Suprapubic skin (tissue), 4 donors: ENCODE data around the gene PPP1CA. TPM values are rescaled to one million over a fixed set of nuclear protein-coding genes. Genes with fewer than 3 reads are reported as not detected.
A peak's percentile ranks its signal among the peaks of the same experiment; 100 is the strongest.

Experiments
- DNase-seq, 2 donors: peaks; one replicate each; pipeline ENCODE4 v3.0.0-alpha.2; 2019; ENCODE audit warnings: low spot score in 2 of 2
- H3K27ac ChIP-seq: fragments of 200-600 bp; sonication (generic); one replicate; pipeline ENCODE4 v1.5.1; 2019
- H3K27me3 ChIP-seq: fragments of 200-600 bp; sonication (generic); one replicate; pipeline ENCODE4 v1.5.1; 2019
- H3K36me3 ChIP-seq: fragments of 200-600 bp; sonication (generic); one replicate; pipeline ENCODE4 v1.5.1; 2019
- H3K4me1 ChIP-seq: fragments of 200-600 bp; sonication (generic); one replicate; pipeline ENCODE4 v1.5.1; 2019
- H3K4me3 ChIP-seq: fragments of 200-600 bp; sonication (generic); one replicate; pipeline ENCODE4 v1.5.1; 2019; ENCODE audit warnings: mild to moderate bottlenecking
- H3K9me3 ChIP-seq: fragments of 200-600 bp; sonication (generic); one replicate; pipeline ENCODE4 v1.5.1; 2019
- CTCF ChIP-seq, 2 donors: fragments of 200-600 bp in 1 of 2; fragments of 450-650 bp in 1 of 2; sonication (generic) in 1 of 2; IDR thresholded peaks; one replicate each; pipeline ENCODE4 v1.5.1; 2016 to 2019; ENCODE audit warnings: antibody characterized with exemption in 2 of 2, mild to moderate bottlenecking in 1 of 2, moderate library complexity in 1 of 2
- EP300 ChIP-seq: sonication (generic); formaldehyde crosslinking; IDR thresholded peaks from one replicate; pipeline ENCODE4 v1.6.1; 2017; ENCODE audit warnings: antibody characterized with exemption
- POLR2A ChIP-seq, 2 donors: fragments of 450-650 bp; IDR thresholded peaks; one replicate each; pipeline ENCODE4 v1.6.1; 2017; ENCODE audit warnings: antibody characterized with exemption in 2 of 2, mild to moderate bottlenecking in 2 of 2, moderate library complexity in 2 of 2
- POLR2AphosphoS5 ChIP-seq, 3 donors: sonication (generic); formaldehyde crosslinking; IDR thresholded peaks; one replicate each; pipeline ENCODE4 v1.6.1; 2017; ENCODE audit warnings: antibody characterized with exemption in 3 of 3
- WGBS: methylation state at CpG from one replicate; pipeline ENCODE4 v1.1.5; 2018; 5-methylcytosine and 5-hydroxymethylcytosine counted together
- total RNA-seq, 4 donors: library from RNA; depleted of rRNA; stranded (reverse); fragments of >200 nt; gene quantifications; one replicate each; pipeline ENCODE4 v1.1.0, GENCODE V29; 2016

PPP1CA gene
- total RNA-seq = 100 to 1,000 TPM in 3 of 4 donors, 10 to 100 TPM in 1; 75.6 to 158 (median 121) TPM

GRCh38 chr11:67401495-67402191 is at the start of gene PPP1CA:
Gene PPP1CA (minus strand): TSS chr11:67401858. CDS start chr11:67401782, 76 bp downstream.
- H3K27ac ChIP-seq = peak within 1 kb of the TSS; percentile 96
- H3K4me1 ChIP-seq = peaks cover 41% of the 10 kb centered on the region
- H3K4me3 ChIP-seq = peak within 1 kb of the TSS; percentile 90
- no CpG with 5 or more reads among the region's 73 CpGs for WGBS
- H3K36me3 ChIP-seq = peaks cover 32% of the 10 kb centered on the region
- TF ChIP-seq EP300 (no peak), CTCF (IDR thresholded peaks at IDR 0.05) (peak in 1 of 2 donors; percentile 73), POLR2A (IDR thresholded peaks at IDR 0.05) (peak in 1 of 2 donors; percentile 30), POLR2AphosphoS5 (IDR thresholded peaks at IDR 0.05) (no peak)
- DNase-seq = peak; percentile 92 to 93
- no peaks in the 10 kb centered on the region for H3K9me3 ChIP-seq
- H3K27me3 ChIP-seq = no peaks in the 10 kb centered on the region

DNA sequence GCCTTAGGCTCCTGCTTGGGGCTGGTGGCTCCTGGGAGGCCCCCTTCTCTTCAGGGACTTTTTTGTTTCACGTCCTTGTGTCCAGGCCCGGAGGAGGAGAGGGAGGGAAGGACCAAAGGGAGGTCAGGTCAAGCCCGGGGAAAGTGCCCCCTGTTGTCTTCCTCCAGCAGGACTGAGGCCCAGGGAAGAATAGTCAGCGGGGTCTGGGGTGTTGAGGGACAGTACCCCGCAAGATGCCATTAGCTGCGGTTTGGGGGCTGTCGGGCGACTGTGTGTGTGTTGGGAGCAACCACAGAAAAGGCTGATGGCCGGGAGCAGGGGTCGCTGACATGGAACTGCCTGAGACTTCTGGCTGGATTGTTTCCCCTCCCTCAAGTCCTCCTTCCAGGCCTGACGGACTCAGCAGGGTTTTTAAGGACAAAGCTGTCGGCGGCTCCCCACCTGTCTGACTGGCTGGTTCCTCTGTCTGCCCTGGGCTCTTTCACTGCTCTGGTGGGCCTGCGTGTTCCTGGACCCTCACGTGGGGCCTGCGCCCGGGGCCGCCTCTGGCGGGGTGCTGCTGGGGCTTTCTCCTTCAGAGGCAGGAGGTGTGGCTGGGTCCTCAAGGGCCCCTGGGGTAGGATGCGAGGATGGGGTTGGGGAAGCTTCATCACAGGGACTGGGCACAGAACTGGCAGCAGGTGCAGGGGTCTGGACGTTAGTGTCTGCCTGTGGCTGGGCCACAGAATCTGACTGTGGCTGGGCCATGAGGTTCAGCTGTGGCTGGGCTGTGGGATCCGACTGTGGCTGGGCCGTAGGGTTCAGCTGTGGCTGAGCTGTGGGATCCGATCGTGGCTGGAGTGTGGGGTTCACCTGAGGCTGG is 49.4 kb upstream of the PPP1CA start:
- Histone ChIP-seq H3K27ac (no peak overlapping the region), H3K36me3 (no peaks in the 10 kb centered on the region), H3K27me3 (no peaks in the 10 kb centered on the region), H3K9me3 (no peaks in the 10 kb centered on the region), H3K4me3 (no peak overlapping the region), H3K4me1 (no peaks in the 10 kb centered on the region)
- 93% methylated on average over 19 of the region's 25 CpGs for WGBS
- no peak for TF ChIP-seq POLR2A (IDR thresholded peaks at IDR 0.05)
- peak; percentile 54 to 59 for DNase-seq

DNA sequence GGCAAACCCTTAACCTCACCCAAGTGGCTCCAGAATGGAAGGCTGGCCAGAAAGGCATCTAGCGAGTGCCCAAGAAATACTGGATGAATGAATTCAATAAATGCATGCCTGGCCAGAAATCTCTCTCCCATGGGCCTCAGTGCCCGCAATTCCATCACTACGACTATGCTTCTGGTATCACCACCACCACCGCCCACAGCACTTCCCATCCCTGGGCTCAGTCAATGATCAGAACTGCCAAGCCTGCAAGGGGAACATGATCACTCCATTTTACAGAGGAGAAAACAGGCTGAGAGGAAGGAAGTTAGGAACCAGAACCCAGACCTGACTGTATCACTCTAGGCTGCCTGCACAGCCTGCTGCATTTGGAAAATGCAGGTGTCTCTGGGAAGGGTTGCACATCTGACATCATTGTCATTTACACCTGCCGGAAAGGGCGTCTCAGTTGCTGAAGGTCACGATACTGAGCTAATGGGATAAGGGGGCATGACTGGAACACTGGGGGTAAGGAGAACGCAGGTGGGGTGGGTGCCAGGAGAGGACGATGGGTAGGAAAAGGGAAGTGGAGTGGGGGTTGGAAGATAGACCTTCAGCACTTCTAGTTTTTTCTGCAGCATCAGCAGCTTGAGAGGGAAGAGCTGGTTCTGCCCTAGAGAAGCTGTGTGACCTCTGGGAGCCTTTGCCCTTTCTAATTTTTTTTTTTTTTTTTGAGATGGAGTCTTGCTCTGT is 47.6 kb upstream of the PPP1CA start:
- H3K4me1 ChIP-seq = peaks cover 5% of the 10 kb centered on the region
- TF ChIP-seq POLR2AphosphoS5 (IDR thresholded peaks at IDR 0.05) = no peak
- TF ChIP-seq CTCF (IDR thresholded peaks at IDR 0.05) = no peak
- no peak for TF ChIP-seq EP300
- no peak for TF ChIP-seq POLR2A (IDR thresholded peaks at IDR 0.05)
- no peak overlapping the region for H3K27ac ChIP-seq
- H3K4me3 ChIP-seq = no peak overlapping the region
- peak in 1 of 2 donors; percentile 58 for DNase-seq
- 81% methylated on average over 9 of the region's 9 CpGs for WGBS
- H3K36me3 ChIP-seq = no peaks in the 10 kb centered on the region
- H3K9me3 ChIP-seq = no peaks in the 10 kb centered on the region
- H3K27me3 ChIP-seq = no peaks in the 10 kb centered on the region

GRCh38 chr11:67448220-67448609 is 46.6 kb upstream of the PPP1CA start:
- Histone ChIP-seq H3K4me3 (no peak overlapping the region), H3K9me3 (no peaks in the 10 kb centered on the region), H3K27me3 (no peaks in the 10 kb centered on the region), H3K4me1 (peaks cover 8% of the 10 kb centered on the region), H3K27ac (no peak overlapping the region), H3K36me3 (no peaks in the 10 kb centered on the region)
- DNase-seq = no peak
- TF ChIP-seq EP300 (no peak), POLR2AphosphoS5 (IDR thresholded peaks at IDR 0.05) (no peak), CTCF (IDR thresholded peaks at IDR 0.05) (no peak), POLR2A (IDR thresholded peaks at IDR 0.05) (no peak)
- WGBS = 94% methylated on average over 7 of the region's 7 CpGs

DNA sequence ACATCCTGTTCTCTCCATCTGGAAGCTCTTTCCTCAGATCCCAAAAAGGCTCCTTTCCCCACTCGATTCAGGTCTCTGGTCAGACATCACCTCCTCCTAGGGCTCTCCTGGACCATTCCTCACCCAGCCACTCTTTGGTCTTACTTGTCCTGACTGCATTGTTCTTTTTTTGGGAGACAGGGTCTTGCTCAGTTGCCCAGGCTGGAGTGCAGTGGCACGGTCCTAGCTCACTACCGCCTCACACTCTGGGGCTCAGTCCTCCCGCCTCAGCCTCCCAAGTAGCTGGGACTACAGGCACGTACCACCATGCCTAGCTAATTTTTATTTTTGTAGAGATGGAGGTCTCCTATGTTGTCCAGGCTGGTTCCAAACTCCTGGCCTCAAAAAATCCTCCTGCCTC is 43.9 kb upstream of the PPP1CA start:
- no peaks in the 10 kb centered on the region for H3K9me3 ChIP-seq
- peaks cover 34% of the 10 kb centered on the region for H3K4me1 ChIP-seq
- no peak for DNase-seq
- no peak overlapping the region for H3K27ac ChIP-seq
- H3K36me3 ChIP-seq = peaks cover 15% of the 10 kb centered on the region
- 94% methylated on average over 5 of the region's 5 CpGs for WGBS
- TF ChIP-seq EP300 (no peak), POLR2AphosphoS5 (IDR thresholded peaks at IDR 0.05) (no peak), CTCF (IDR thresholded peaks at IDR 0.05) (no peak), POLR2A (IDR thresholded peaks at IDR 0.05) (no peak)
- H3K27me3 ChIP-seq = no peaks in the 10 kb centered on the region
- H3K4me3 ChIP-seq = no peak overlapping the region
